Liver (tissue), 9 donors: ENCODE measurements around the gene PMFBP1. TPM values are rescaled to one million over a fixed set of nuclear protein-coding genes. Genes with fewer than 3 reads are reported as not detected.

Source experiments
- DNase-seq: peaks from one replicate; pipeline ENCODE4 v3.0.0-alpha.2; 2017; ENCODE audit warnings: low spot score
- H3K27ac ChIP-seq, 2 donors: one replicate each; pipeline ENCODE4 v1.7.0; 2013; ENCODE audit warnings: inconsistent platforms in 2 of 2, low read length in 2 of 2, control low read depth in 1 of 2, low read depth in 1 of 2, mild to moderate bottlenecking in 1 of 2
- H3K27me3 ChIP-seq, 4 donors: one replicate each; pipeline versions ENCODE4 v1.6.1 to v1.7.0; 2013; ENCODE audit warnings: low read length in 3 of 4, inconsistent platforms in 1 of 4, mild to moderate bottlenecking in 1 of 4, moderate library complexity in 1 of 4; ENCODE audit not compliant: control insufficient read depth in 4 of 4, insufficient read depth in 4 of 4
- H3K36me3 ChIP-seq, 4 donors: one replicate each; pipeline versions ENCODE4 v1.6.1 to v1.7.0; 2013; ENCODE audit warnings: low read length in 3 of 4, mild to moderate bottlenecking in 3 of 4, low read depth in 1 of 4, moderate library complexity in 1 of 4; ENCODE audit not compliant: control insufficient read depth in 4 of 4, insufficient read depth in 3 of 4
- H3K4me1 ChIP-seq, 4 donors: one replicate each; pipeline versions ENCODE4 v1.6.1 to v1.7.0; 2013; ENCODE audit warnings: low read length in 3 of 4, mild to moderate bottlenecking in 3 of 4, moderate library complexity in 1 of 4; ENCODE audit not compliant: control insufficient read depth in 4 of 4, insufficient read depth in 4 of 4
- H3K4me3 ChIP-seq, 3 donors: one replicate each; pipeline versions ENCODE4 v1.6.1 to v1.7.0; 2013; ENCODE audit warnings: low read length in 3 of 3, control low read depth in 1 of 3, low read depth in 1 of 3, mild to moderate bottlenecking in 1 of 3
- H3K9ac ChIP-seq, 2 donors: one replicate each; pipeline ENCODE4 v1.7.0; 2013; ENCODE audit warnings: low read length in 2 of 2, mild to moderate bottlenecking in 2 of 2, moderate library complexity in 2 of 2, control low read depth in 1 of 2, low read depth in 1 of 2
- H3K9me3 ChIP-seq, 4 donors: one replicate each; pipeline versions ENCODE4 v1.6.1 to v1.7.0; 2013; ENCODE audit warnings: low read length in 3 of 4; ENCODE audit not compliant: control insufficient read depth in 4 of 4
- ATF3 ChIP-seq: IDR thresholded peaks from 2 replicates; pipeline ENCODE4 v1.6.1; 2016; ENCODE audit warnings: antibody characterized with exemption
- CTCF ChIP-seq: fragments of 150-350 bp; IDR thresholded peaks from 2 replicates; pipeline ENCODE4 v1.5.1; 2017; ENCODE audit warnings: improper control_type of control experiment, low read depth, low read length; ENCODE audit not compliant: missing input control
- EGR1 ChIP-seq, 2 donors: IDR thresholded peaks; 2 replicates each; pipeline ENCODE4 v1.6.1; 2016 to 2018; ENCODE audit warnings: antibody characterized with exemption in 2 of 2, low read depth in 2 of 2
- FOXA1 ChIP-seq: IDR thresholded peaks from 2 replicates; pipeline ENCODE4 v1.6.1; 2016; ENCODE audit warnings: antibody characterized with exemption
- FOXA2 ChIP-seq: IDR thresholded peaks from 2 replicates; pipeline ENCODE4 v1.6.1; 2016; ENCODE audit warnings: antibody characterized with exemption
- GABPA ChIP-seq, 2 donors: IDR thresholded peaks in 1 of 2; conservative IDR thresholded peaks in 1 of 2; 2 replicates each; pipeline ENCODE4 v1.6.1; 2016; ENCODE audit warnings: antibody characterized with exemption in 2 of 2, mild to moderate bottlenecking in 1 of 2, moderate library complexity in 1 of 2
- HNF4A ChIP-seq, 2 donors: conservative IDR thresholded peaks; 2 replicates each; pipeline ENCODE4 v1.6.1; 2016; ENCODE audit warnings: antibody characterized with exemption in 2 of 2, mild to moderate bottlenecking in 2 of 2
- HNF4G ChIP-seq: IDR thresholded peaks from 2 replicates; pipeline ENCODE4 v1.6.1; 2016; ENCODE audit warnings: antibody characterized with exemption
- JUND ChIP-seq, 2 donors: IDR thresholded peaks; 2 replicates each; pipeline ENCODE4 v1.6.1; 2016; ENCODE audit warnings: antibody characterized with exemption in 2 of 2
- REST ChIP-seq: IDR thresholded peaks from 2 replicates; pipeline ENCODE4 v1.6.1; 2016; ENCODE audit warnings: antibody characterized with exemption, mild to moderate bottlenecking
- RXRA ChIP-seq, 2 donors: IDR thresholded peaks; 2 replicates each; pipeline ENCODE4 v1.6.1; 2017 to 2018; ENCODE audit warnings: antibody characterized with exemption in 2 of 2, mild to moderate bottlenecking in 1 of 2
- SP1 ChIP-seq: IDR thresholded peaks from 2 replicates; pipeline ENCODE4 v1.6.1; 2018; ENCODE audit warnings: antibody characterized with exemption, mild to moderate bottlenecking
- TAF1 ChIP-seq: conservative IDR thresholded peaks from 2 replicates; pipeline ENCODE4 v1.6.1; 2016; ENCODE audit warnings: antibody characterized with exemption, mild to moderate bottlenecking
- YY1 ChIP-seq: IDR thresholded peaks from 2 replicates; pipeline ENCODE4 v1.6.1; 2016; ENCODE audit warnings: antibody characterized with exemption, mild to moderate bottlenecking
- ZBTB33 ChIP-seq: IDR thresholded peaks from 2 replicates; pipeline ENCODE4 v1.6.1; 2016; ENCODE audit warnings: antibody characterized with exemption
- WGBS: extraction: QIAGEN DNeasy Blood & Tissue Kit; methylation state at CpG from one replicate; pipeline ENCODE4 v1.1.7; 2013; 5-methylcytosine and 5-hydroxymethylcytosine counted together
- polyA plus RNA-seq, 2 donors: library from polyadenylated mRNA; stranded (reverse) in 1 of 2; unstranded in 1 of 2; fragments of 200-250 nt in 1 of 2; fragments of >200 nt in 1 of 2; fragmentation: Nextera tagmentation in 1 of 2; extraction: Ambion mirVana in 1 of 2; gene quantifications; one replicate each; pipeline versions ENCODE4 v1.2.1 to v1.2.3, GENCODE V29; 2013 to 2015
- total RNA-seq, 2 donors: library from RNA; depleted of rRNA; stranded (reverse); fragments of >200 nt; gene quantifications; one replicate each; pipeline ENCODE4 v1.2.3, GENCODE V29; 2014
- donor health status: healthy.
- donor health status: healthy.
- donor health status: healthy.
- donor health status: healthy.
- donor health status: healthy.

Gene PMFBP1
- total and polyA plus RNA-seq, 4 donors, result 0.06 to 1.4 (median 0.29) TPM

GRCh38 chr16:72109300-72109699 lies 62.7 kb downstream of the PMFBP1 start (continued):
- TF ChIP-seq REST, result no peak
- no peak for TF ChIP-seq ZBTB33
- no peak for TF ChIP-seq GABPA (IDR thresholded peaks at IDR 0.05 in 1 of 2, conservative IDR thresholded peaks at IDR 0.05 in 1 of 2)
- no peak for TF ChIP-seq JUND (IDR thresholded peaks at IDR 0.05)

- WGBS, result 91% methylated on average over 16 of the region's 16 CpGs
- H3K4me3 ChIP-seq, result no peak overlapping the region
- peaks cover 40 to 99% (median 83%) of the 10 kb centered on the region in 4 donors for H3K36me3 ChIP-seq
- TF ChIP-seq GABPA (IDR thresholded peaks at IDR 0.05 in 1 of 2, conservative IDR thresholded peaks at IDR 0.05 in 1 of 2) (no peak), ZBTB33 (no peak), HNF4G (no peak), HNF4A (conservative IDR thresholded peaks at IDR 0.05) (no peak), RXRA (IDR thresholded peaks at IDR 0.05) (no peak), FOXA1 (no peak), TAF1 (no peak), FOXA2 (no peak), SP1 (no peak)
- no peaks in the 10 kb centered on the region for H3K4me1 ChIP-seq
- no peaks in the 10 kb centered on the region for H3K9me3 ChIP-seq
- no peaks in the 10 kb centered on the region for H3K27me3 ChIP-seq
- no peak overlapping the region for H3K9ac ChIP-seq
- DNase-seq, result no peak
- no peak overlapping the region for H3K27ac ChIP-seq
These were observed 63.4 kb downstream of the PMFBP1 start for GRCh38 chr16:72108353-72109102.

GRCh38 chr16:72107371-72107770 lies 64.6 kb downstream of the PMFBP1 start:
- Histone ChIP-seq H3K9me3 (no peaks in the 10 kb centered on the region), H3K27me3 (no peaks in the 10 kb centered on the region), H3K4me3 (no peak overlapping the region), H3K27ac (no peak overlapping the region), H3K36me3 (peaks cover 40 to 100% (median 88%) of the 10 kb centered on the region in 4 donors), H3K9ac (no peak overlapping the region), H3K4me1 (no peaks in the 10 kb centered on the region)
- TF ChIP-seq CTCF (no peak), GABPA (IDR thresholded peaks at IDR 0.05 in 1 of 2, conservative IDR thresholded peaks at IDR 0.05 in 1 of 2) (no peak), YY1 (no peak), FOXA2 (no peak), ATF3 (no peak), HNF4A (conservative IDR thresholded peaks at IDR 0.05) (no peak), EGR1 (IDR thresholded peaks at IDR 0.05; ENCODE audit: low read depth in 2 of 2) (no peak)
- no peak for DNase-seq
- 95% methylated on average over 17 of the region's 17 CpGs for WGBS
